LoVo (cell line): ENCODE results near the gene OSBP2.

ENCODE experiments used
- DNase-seq: peaks from one replicate; pipeline ENCODE4 v3.0.0-alpha.2; 2016; ENCODE audit warnings: low spot score

OSBP2 gene

DNA sequence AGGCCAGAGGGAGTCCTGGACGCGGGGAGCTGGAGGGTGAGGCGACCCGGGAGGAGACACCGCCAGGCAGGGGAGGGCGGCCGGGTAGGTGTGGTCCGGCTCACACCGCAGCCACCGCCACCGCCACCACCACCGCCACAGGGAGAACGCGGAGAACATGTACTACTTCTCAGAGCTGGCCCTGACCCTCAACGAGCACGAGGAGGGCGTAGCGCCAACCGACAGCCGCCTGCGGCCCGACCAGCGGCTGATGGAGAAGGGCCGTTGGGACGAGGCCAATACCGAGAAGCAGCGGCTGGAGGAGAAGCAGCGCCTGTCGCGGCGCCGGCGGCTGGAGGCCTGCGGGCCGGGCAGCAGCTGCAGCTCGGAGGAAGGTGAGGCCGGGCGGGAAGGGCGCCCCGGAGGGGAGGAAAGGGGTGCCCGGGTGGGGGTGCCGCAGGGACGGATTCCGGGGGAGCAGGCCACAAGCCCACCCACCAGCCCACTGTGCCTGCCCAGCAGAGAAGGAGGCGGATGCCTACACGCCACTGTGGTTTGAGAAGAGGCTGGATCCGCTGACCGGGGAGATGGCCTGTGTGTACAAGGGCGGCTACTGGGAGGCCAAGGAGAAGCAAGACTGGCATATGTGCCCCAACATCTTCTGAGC is 211.1 kb downstream of the OSBP2 start:
- no peak for DNase-seq

DNA sequence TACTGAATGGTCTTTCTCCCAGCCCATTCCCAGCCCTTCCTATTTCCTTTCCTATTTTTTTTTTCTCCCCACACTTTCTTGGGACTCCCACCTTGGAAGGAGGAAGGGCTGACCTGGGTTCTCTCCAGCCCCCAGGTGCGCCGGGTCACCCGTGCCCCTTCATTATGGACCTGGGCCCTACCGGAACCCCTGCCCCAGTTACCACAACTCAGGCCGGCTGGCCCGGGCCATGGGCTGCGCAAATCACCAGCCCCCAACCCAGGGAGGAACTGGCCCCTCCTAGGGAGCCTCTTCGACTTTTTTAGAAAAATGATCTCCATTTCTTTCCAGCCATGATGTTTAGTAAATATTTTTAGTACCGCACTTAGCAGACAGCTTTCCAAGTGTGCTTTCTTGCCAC is 211.7 kb downstream of the OSBP2 start:
- no peak for DNase-seq

- no peak for DNase-seq
These were observed 212.3 kb downstream of the OSBP2 start for GRCh38 chr22:30906946-30907345.

GRCh38 chr22:30908051-30908461 is 213.4 kb downstream of the OSBP2 start:
- no peak for DNase-seq

DNA sequence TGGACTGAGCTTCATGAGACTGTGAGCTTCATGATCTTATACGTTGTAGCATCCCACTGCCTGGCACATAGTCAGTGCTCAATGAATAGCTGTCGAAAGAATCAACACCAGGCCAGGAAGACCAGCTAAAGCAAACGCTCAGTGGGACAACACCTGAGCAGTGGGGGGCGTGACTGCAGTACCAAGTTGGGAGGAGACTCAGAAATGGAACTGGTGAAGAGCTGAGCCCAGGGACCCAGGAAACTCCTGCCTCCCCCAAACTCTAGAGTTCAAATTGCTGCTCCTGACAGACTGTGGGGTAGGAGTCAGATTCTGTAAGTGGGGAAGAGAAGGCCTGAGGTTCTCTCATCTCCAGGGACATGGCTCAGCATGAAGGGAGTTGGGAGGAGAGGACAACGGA is 214.6 kb downstream of the OSBP2 start:
- DNase-seq: no peak

DNA sequence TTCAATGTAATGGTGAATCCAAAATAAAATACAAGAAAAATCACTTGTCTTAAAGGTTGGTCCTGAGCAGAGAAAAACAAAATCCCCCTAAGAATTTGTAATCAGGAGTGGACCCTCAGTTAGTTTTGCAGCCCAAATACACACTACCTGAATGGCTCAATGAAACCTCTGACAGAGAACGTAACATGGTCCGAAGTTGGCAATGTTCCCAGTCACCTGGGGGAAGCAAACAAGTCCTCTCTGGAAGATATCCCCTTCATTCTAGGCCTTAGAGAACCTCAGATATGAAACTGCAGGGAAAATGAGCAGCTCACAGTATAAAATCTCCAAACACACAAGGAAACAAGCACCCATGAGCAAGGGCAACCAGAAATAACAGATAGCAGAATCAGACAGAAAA is 215.7 kb downstream of the OSBP2 start:
- DNase-seq: no peak

DNA sequence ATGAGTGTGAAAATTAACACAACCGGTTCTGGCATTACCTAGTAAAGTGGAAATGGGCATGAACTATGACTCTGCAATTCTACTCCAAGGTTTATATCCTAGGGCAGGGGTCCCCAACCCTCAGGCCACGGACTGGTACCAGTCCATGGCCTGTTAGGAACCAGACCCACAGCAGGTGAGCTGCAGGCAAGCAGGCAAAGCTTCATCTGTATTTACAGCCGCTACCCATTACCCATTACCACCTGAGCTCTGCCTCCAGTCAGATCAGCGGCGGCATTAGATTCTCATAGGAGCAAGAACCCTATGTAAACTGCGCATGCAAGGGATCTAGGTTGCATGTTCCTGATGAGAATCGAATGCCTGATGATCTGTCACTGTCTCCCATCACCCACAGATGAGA is 224.1 kb downstream of the OSBP2 start:
- no peak for DNase-seq

DNA sequence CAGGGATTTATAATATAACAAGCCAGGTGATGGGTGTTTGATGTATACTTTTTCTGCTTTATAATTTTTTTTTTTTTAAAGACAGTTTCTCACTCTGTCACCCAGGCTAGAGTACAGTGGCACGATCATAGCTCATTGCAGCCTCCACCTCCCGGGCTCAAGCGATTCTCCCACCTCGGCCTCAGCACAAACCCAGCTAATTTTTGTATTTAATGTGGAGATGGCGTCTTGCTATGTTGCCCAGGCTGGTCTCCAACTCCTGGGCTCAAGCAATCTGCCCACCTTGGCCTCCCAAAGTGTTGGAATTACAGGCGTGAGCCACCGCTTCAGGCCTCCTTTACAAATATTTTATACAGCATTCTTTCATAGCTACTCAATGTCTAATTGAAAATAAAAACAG is 225.3 kb downstream of the OSBP2 start:
- DNase-seq: no peak

DNA sequence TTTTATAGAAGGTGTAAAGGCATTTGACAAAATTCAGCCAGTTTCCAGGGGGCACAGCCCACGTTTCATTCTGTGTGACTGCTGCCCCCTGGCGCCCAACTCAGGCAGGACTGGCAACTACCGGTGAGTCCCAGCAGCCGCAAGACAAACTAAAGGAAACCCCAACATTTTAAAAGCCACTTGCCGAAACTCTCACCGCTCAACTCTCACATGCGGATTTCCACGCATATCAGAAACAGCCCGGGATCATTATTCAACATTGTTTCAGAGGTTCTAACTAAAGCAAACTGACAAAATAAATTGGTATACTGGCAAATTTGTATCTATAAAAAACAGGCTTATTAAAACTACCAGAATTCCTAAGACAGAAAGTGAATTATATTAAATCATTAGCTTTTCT is 225.7 kb downstream of the OSBP2 start:
- peak; percentile 64 for DNase-seq

DNA sequence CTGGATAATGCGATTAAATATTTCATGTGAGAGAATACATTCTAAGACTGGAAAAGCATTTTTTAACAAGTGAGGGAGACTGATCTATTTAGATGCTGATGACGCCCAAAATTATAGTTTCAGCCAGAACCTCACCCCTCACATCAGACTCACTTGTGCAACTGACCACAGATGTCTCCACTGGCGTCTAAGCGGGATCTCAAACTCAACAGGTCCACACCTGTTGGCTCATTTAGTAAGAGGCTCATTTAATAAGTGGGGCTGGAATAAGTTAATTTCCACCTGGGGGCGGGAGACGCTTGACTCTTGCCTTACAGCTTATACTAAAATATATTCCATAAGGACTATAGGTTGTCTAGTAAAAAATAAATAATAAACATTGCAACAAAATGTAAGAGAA is 226.4 kb downstream of the OSBP2 start:
- DNase-seq: no peak

- DNase-seq: no peak
These were observed 227.5 kb downstream of the OSBP2 start for GRCh38 chr22:30922151-30922611.

DNA sequence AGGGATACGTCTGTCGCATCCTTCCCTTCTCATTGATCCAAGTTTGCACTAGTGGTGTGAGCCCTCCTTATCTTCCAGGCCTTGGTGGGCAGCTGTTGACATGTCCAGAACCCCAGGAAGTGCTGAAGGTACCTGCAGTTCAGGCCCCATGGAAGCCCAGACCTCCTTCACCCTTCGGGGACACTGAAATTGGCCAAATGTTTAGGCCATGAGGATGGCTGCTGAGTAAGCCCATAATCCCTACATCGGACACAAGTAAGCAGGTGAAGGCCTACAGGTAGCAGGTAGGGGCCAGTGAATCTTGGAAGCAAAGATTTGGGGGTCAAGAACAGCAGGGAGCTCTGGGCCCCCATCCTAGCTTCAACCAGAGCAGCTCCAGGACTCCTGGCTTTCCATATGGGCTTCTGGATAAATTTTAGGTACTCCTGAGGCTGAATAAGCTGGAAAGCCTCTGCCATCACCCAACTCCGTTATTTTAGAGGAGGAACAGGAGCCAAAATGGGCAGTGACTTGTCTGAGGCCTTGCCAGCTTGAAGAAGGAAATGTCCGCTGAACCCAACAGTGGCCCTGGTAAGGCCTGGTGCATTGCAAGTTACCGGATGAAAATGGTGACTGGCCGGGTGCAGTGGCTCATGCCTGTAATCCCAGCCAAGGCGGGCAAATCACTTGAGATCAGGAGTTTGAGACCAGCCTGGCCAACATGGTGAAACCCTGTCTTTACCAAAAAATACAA is 228.7 kb downstream of the OSBP2 start:
- no peak for DNase-seq

GRCh38 chr22:30925667-30926066 is 231.0 kb downstream of the OSBP2 start:
- no peak for DNase-seq

- DNase-seq: no peak
These were observed 232.0 kb downstream of the OSBP2 start for GRCh38 chr22:30926706-30927105.

GRCh38 chr22:30927806-30928205 is 233.1 kb downstream of the OSBP2 start:
- no peak for DNase-seq

DNA sequence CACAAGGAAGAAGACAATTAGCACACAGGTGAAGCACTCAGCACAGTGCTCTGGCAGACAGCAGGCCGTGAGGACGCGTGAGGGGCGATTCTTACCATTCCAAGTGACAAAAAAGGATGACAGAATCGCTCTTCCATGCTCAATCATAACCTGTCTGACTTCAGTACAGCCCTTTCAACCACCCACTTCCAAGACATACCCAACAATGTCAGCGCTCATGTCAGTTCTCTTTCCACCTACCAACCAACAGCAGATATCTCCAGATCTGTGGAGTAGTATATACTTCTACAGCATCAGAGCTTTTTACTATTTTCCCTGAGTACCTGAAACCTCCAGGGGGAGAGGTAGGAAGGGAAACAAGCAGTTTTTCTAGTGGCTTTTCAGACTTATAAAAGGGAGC is 233.7 kb downstream of the OSBP2 start:
- DNase-seq: no peak

DNA sequence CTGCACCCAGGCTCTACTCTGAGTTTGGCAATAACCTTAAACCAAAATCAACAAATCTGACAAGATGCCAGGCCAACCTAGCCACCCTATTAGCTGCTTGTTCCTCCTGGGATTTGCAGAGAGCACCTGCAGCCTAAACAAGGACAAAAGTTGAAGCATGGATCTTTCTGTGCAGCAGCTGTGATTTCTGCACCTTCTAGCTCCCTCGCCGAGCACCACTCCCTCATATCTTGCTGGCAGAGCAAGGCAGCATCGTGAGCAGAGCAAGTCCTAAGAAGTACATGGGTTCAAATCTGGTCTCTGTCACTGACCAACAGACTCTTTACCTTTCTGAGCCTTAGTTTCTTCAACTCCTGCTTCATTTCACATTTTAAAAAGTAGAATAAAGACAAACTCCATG is 235.6 kb downstream of the OSBP2 start:
- no peak for DNase-seq

- no peak for DNase-seq
These were observed 237.0 kb downstream of the OSBP2 start for GRCh38 chr22:30931541-30932300.

GRCh38 chr22:30932661-30933060 is 238.0 kb downstream of the OSBP2 start:
- DNase-seq: no peak

DNA sequence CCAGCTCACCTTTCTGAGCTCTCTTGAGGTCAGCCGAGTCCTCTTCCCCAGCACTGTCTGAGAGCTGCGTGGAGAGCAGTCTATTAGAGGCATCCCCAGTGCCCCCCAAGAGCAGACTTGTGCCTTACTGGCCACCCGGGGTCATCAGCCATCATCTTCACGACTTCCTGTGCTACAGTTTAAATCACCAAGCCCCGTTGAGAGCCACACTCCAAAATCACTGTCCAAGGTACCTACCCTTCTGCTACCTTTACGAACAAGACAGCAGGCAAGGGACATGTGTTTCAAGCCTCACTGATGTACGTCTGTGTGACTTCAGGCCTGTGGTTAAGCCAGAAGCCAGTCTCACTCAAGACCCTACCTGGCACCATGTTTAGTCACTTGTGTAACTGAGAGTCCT is 238.8 kb downstream of the OSBP2 start:
- DNase-seq: no peak

DNA sequence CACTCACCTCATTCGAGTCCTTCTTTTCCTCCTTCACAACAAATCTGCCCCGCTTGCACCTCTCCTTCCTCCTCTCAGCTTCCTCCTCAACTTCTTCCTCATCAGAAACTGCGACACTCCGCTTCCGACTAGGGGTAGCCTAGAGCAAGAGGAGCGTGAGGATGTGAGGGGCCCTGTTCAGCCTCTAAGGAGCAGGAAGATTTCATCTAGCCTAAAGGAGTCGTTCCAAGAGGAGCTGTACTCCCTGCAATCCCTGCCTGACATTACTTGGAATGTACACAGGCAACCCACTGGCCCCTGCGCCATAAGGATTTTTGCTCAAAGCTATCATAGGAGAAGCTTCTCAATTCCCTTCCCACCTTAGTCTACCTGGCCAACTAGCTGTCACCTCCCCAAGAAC is 239.4 kb downstream of the OSBP2 start:
- no peak for DNase-seq

- DNase-seq: no peak
These were observed 246.2 kb downstream of the OSBP2 start for GRCh38 chr22:30940685-30941362.

- no peak for DNase-seq
These were observed 246.7 kb downstream of the OSBP2 start for GRCh38 chr22:30941363-30941740.
